ENCODE data around the gene AHRR. TPM values are rescaled to one million over a fixed set of nuclear protein-coding genes. Genes with fewer than 3 reads are reported as not detected.

AHRR gene
- total RNA-seq, 1 experiment from 2014 or later: 1.3 TPM

DNA sequence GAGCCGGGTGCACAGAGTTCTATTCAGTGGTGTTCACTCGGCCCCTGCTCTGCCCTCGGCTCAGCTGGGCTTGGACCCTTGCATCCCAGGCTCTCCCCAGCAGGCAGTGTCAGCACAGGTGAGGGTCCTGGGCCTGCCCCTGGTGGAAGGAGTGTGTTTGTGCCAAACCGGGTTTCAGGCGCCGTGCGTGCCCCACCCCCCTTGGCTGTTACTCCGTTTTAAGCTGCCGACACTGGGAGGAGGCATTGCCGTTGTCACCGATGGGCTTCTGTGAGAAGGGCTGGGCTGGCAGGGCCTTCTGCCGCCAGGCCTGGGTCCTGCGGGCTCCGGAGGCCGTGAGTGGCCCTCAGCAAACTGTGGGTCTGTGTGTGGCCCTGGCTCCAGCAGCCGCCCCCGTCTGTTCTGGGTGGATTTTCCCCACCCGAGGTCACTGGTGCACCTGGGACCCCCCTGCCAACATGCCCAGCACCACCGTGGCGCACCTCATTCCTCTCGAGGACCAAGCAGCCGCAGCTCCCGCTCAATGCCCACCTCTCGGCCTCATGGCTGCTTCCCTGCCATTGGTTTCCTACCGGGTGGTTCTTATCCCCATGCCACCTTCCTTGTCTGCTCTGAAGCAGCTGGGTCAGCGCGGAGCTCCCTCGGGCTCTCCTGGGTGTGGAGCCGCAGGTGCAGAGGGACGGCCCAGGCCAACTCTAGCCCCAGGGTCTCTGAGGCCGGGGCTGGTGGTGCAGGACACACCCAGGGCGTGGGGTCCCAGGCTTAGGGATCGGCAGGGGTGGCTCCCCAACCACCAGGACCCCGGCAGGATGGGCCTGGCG lies 77.2 kb downstream of the AHRR start:
- Mint-ChIP-seq H3K9me3 (ENCODE audit: low read depth, unreplicated experiment) (no peaks in the 10 kb centered on the region), H3K4me3 (ENCODE audit: low read depth, unreplicated experiment) (no peak overlapping the region), H3K4me1 (ENCODE audit: low read depth, unreplicated experiment) (peaks cover 14% of the 10 kb centered on the region), H3K36me3 (ENCODE audit: insufficient read depth, unreplicated experiment) (peaks cover 7% of the 10 kb centered on the region), H3K27ac (ENCODE audit: unreplicated experiment) (no peak overlapping the region), H3K27me3 (ENCODE audit: unreplicated experiment) (peaks cover 2% of the 10 kb centered on the region)
- DNase-seq: no peak
- no TSS peak for BruUV-seq (replicated peaks)
- CTCF ChIA-PET: interaction anchor here (1.0 kb wide), 1 partner anchor 15 kb away, joined by 4 read pairs; no protein-coding TSS in a partner anchor
- TF ChIP-seq, protein P1, sequence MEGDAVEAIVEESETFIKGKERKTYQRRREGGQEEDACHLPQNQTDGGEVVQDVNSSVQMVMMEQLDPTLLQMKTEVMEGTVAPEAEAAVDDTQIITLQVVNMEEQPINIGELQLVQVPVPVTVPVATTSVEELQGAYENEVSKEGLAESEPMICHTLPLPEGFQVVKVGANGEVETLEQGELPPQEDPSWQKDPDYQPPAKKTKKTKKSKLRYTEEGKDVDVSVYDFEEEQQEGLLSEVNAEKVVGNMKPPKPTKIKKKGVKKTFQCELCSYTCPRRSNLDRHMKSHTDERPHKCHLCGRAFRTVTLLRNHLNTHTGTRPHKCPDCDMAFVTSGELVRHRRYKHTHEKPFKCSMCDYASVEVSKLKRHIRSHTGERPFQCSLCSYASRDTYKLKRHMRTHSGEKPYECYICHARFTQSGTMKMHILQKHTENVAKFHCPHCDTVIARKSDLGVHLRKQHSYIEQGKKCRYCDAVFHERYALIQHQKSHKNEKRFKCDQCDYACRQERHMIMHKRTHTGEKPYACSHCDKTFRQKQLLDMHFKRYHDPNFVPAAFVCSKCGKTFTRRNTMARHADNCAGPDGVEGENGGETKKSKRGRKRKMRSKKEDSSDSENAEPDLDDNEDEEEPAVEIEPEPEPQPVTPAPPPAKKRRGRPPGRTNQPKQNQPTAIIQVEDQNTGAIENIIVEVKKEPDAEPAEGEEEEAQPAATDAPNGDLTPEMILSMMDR (IDR thresholded peaks at IDR 0.05; ENCODE audit: unreplicated experiment): no peak
- intact Hi-C loops (cut with micrococcal nuclease; ENCODE audit: unreplicated experiment): no loop called here

DNA sequence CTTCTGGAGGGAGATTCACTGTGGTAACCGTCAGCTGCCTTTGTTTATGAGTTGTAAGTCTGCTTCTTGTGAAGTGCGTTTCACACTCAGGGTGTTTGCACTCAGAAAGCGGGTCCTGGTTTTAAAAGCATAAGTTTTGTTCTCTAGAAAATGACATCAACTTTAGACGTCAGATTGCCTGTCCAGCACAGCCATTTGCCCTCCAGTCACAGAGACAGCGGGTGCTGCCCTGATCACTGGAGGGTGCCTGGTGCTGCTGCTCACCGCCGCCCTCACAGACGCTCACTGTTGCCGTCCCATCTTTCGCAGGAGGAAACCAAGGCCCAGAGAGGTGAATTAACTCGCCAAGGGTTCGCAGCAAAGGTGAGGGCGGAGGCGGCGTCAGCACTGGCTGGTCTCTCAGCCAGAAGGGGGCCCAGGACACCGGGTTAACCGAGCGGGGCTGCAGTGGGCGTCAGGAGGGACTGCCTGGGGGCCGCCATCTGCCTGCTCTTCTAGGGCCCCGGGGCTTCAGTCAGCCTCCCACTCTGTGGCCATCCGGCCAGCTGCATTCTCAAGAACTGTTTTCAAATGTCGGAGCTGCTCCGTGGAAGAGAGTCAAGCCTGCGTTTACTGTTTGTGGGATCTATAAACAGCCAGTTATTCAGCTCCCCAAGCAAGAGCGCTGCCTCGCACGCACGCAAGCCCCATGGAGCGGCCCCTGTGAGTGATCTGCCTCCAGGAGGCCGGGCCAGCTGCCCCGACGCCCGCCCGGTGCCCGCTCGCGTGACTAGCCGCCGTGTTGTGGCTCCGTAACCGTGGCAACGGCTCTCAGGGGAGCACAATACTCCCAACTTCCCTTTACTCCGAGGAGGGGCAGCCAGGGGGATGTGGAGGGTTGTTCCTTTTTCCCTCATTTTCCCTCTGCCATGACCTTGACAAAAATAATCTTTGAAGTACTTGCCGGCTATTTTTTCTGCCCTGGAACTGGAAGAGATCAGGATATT lies 78.1 kb downstream of the AHRR start:
- Mint-ChIP-seq H3K36me3 (ENCODE audit: insufficient read depth, unreplicated experiment) (peaks cover 7% of the 10 kb centered on the region), H3K27ac (ENCODE audit: unreplicated experiment) (peak overlapping the region; percentile 91), H3K4me1 (ENCODE audit: low read depth, unreplicated experiment) (peaks cover 14% of the 10 kb centered on the region), H3K4me3 (ENCODE audit: low read depth, unreplicated experiment) (peak overlapping the region; percentile 67), H3K9me3 (ENCODE audit: low read depth, unreplicated experiment) (no peaks in the 10 kb centered on the region), H3K27me3 (ENCODE audit: unreplicated experiment) (no peaks in the 10 kb centered on the region)
- TF ChIP-seq, protein P1 (IDR thresholded peaks at IDR 0.05; ENCODE audit: unreplicated experiment): no peak
- DNase-seq: peak; percentile 90
- CTCF ChIA-PET: interaction anchor here (1.0 kb wide), 1 partner anchor 14 kb away, joined by 4 read pairs; no protein-coding TSS in a partner anchor
- intact Hi-C loops (cut with micrococcal nuclease; ENCODE audit: unreplicated experiment): no loop called here
- TSS peak; percentile 92 for BruUV-seq (replicated peaks)

DNA sequence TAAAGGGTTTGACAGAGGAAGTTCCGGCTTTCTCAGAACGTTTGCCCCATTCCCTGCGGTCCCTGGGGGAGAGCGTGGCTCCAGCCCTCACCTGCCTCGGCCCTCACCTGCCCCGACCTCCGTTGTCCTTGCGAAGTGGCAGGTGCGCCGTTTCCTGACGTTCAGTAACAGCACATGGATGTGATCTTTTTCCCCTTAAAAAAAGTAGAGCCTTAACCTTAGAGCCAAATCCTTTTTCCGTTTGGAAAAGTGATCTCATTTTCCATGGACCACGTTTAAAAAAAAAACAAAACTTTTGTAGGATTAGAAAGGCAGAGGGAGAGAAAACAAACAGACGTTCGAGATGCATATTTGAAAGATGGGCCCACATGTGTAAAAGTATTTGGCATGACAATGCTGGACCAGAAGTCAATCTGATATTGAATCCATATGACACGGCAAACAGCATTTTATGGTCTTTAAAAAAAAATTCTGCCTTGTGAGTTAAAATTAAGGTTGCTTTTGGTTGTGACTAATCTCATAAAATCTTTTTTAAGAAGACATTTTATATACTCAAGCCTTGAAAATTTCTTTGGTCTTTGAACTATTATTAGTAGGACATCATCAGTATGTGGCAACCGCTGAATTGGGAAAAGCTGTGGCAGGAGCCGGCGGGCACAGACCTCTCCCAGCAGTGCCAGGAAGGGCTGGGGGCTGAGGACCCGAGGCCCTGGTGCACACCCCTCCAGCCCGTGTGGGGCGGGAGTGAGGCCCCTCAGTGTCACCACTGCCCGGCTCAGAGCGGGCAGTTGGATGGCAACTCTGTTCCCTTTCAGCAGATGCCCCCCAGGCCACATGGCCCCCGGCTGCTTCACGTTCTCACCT lies 79.0 kb downstream of the AHRR start:
- CTCF ChIA-PET: interaction anchor here (0.6 to 1.0 kb wide), 2 partner anchors 13 to 17 kb away, joined by 4 read pairs; no protein-coding TSS in a partner anchor
- intact Hi-C loops (cut with micrococcal nuclease; ENCODE audit: unreplicated experiment): no loop called here
- Mint-ChIP-seq H3K36me3 (ENCODE audit: insufficient read depth, unreplicated experiment) (peaks cover 7% of the 10 kb centered on the region), H3K27me3 (ENCODE audit: unreplicated experiment) (peaks cover 5% of the 10 kb centered on the region), H3K27ac (ENCODE audit: unreplicated experiment) (peak overlapping the region; percentile 91), H3K4me3 (ENCODE audit: low read depth, unreplicated experiment) (peak overlapping the region; percentile 67), H3K9me3 (ENCODE audit: low read depth, unreplicated experiment) (no peaks in the 10 kb centered on the region), H3K4me1 (ENCODE audit: low read depth, unreplicated experiment) (peaks cover 14% of the 10 kb centered on the region)
- BruUV-seq (replicated peaks): TSS peak; percentile 90
- TF ChIP-seq, protein P1 (IDR thresholded peaks at IDR 0.05; ENCODE audit: unreplicated experiment): no peak
- no peak for DNase-seq

All from Calu3 (cell line).